HG03432 (cell line): ENCODE data around the gene VAV2.

ENCODE experiments used
- ATAC-seq: cut with Tn5 transposase; IDR thresholded peaks from one replicate; pipeline ENCODE4 v1.9.1; 2021; ENCODE audit warnings: mild to moderate bottlenecking, moderate library complexity; ENCODE audit not compliant: unreplicated experiment

Gene VAV2

DNA sequence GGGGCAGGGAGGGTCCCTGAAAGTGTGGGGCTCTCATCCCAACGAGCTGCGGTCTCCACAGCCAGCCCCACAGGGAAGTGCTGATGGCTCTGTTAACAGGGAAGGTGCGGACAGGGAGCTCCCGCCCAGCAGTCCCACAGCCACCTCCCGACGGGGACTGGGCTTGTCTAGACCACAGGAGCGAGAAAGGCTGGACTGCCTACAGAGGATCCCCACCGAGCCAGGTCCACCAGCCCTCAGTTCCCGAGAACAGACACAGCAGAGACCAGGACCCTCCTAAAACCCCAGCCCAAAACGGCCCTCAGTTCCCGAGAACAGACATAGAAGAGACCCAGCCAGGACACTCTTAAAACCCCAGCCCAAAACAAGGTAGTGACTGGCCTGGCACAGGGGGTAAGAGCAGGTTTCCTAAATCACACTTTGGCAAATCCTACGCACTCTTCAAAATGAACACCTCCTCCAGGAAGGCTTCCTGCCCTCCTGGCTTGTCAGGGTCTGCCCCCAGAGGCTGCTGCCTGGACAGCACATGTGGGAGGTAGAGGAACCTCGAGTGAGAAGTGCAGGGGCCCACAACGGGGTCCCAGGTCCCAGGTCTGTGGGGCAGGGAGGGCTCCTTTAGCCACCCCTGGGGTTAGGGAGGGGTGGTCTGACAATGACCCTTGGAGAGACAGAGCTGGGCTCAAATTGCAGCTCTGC, 167.9 kb downstream of the VAV2 start:
- ATAC-seq: no peak

DNA sequence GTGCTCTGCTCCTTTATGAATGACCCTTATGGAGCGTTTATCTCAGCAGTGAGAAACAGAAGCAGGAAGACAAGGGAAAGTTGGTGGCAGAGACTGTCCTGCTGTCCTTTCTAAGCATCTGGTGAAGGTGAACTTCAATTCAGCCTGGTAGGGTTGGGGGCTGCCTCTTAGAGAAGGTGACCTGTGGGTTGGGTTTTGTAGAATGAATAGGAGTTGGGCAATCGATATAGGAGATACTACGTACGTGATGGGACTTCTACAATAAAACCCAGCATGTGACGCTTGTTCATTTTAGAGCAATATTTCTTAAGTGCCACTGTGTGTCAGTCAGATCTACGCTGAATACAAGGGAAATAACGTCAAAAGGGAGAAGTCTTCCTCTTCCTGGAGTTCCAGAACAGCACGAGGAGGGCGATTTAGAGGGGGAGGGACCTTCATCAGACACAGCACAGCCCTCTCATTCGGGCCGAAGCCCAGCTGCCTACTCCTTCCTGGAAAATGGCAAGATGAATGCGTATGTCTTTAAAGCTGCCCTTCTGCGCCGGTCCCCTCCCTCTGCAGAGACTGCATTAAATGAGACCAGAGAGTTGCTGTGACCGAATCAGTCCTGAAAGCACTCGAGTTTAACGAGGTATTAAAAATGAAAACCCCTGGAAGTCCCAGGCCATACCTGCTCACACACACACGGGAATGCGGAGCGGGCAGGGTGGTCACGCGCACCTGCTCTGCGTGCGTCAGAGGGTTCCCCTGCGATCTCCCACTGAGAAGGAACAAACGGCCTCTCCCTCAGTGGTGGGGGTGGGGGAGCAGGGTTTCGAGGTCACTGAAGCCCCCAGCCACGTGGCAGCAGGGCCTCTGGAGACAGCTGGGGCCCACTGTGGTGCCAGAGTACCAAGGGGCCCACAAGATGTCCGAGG, 168.7 kb downstream of the VAV2 start:
- ATAC-seq: no peak

GRCh38 chr9:133822430-133823065, 169.6 kb downstream of the VAV2 start:
- ATAC-seq: no peak

GRCh38 chr9:133821601-133822429, 170.3 kb downstream of the VAV2 start:
- ATAC-seq: no peak

DNA sequence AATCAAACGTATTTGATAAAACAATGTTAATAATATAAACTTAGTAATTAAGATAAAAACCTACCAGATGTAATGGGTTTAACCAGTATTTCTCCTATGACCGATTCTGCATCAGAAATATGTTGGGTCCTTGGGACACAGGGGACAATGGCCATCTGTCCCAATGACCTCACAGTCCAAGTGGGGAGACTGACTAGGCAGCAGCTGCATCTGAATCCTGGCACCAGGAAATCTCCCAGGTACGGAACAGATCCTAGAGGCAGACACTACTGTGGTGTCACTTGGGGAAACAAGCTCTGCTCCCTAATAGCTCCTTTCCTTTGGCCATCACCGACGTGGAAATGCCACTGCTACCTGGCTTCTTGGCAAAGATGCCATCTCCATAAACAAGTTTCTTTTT, 172.2 kb downstream of the VAV2 start:
- no peak for ATAC-seq

GRCh38 chr9:133818444-133818843, 173.7 kb downstream of the VAV2 start:
- ATAC-seq: no peak

GRCh38 chr9:133815781-133816180, 176.3 kb downstream of the VAV2 start:
- ATAC-seq: no peak

DNA sequence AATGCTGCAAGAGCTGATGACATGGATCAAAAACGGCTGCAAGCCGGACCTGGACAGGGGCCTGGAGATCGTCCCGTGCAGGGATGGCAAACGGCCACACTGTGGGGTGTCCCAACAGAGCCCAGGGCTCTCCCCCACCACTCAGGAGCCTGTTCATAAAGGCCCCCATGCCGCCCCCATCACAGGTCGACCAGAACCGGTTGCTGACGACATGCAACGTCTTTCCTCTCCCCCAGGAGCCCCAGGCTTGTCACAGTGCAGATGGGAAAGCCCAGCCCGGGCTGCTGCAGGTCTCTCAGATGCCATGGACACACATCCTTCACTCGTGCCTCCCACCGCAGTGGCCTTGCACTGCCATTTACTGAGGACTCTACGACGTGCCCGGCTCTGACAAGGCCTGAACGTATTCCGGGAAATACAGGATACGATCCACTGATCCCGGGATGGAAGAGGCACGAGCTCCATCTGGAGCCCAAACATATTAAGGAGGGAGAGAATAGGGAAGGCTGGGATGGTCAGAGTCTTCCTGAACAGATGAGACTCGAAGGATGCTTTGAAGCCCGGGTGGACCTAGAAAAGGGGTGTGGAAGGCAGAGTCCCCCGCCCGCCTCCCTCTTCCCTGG, 177.4 kb downstream of the VAV2 start:
- no peak for ATAC-seq

DNA sequence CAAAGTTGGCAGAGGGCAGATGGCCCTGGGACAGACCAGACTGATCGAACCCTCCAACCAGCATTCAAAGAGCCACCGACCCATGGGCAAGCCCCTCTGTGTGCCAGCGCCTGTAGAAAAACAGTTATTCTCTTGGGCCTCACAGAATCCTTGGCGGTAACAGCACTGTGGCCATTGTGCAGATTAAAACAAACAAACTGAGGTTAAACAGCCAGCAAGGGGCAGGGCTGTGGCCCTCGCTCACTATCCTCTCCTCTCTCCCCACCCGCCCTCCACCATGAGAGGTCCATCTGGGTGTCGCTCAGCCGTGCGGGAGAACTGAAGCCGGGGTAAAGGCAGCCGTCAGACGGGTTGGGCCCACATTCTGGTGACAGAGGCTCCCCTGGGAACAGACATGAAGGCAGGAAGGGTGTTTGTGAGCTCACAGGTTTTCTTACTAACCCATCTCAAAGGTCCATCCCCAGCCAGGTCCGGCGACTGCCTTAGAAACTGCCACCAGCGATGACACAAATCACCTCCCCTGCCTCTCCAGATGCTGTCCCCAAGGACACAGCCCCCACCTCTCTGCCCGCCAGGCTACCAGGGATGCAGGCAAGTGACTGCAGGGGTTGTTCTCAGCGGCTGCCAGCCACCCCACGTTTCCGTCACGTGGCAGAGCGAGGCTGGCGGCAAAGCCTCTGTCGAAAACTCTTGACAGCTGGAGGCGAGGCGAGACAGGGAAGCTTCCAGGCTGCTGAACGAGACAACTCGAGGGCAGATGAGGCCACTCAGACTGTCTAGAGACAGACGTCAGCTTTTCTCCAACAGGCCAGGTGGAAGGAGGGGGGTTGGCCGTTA, 178.2 kb downstream of the VAV2 start:
- ATAC-seq: no peak

DNA sequence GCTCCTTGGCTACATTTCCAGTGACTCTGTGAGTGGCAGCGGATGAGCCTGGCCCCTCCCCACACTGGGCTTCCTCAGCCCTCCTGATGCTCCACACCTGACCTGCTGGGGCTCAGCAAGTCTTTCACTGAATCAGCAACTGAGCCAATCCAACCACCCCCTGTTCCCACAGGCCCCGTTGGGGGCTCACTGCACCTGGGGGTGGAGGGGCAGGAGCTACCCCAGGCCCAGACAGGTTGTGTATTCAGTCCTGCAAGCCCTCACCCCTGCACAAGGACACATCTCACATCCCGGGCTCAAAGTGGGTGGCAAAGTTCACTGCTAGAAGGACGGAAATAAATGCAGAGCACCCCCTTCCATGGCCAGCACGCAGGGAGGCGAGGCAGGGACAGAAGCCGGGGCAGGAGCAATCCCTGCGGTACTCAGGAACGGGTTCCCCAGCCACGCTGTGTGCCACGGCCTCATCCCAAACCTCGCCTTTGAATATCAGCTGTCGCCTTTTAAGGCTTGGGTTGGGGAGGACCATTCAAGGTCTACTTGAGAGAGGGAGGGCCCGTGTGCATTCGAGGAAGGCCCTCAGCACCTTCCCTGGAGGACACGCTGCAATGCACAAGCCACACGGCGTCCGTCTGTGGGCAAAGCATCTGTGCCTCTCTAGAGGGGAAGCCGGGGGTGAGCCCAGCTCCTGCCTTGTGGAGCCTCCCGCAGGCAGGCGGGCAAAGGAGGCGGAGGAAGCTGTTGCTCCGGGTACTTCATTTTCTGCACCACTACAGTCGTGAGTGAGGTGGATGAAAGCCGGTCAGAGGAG, 179.0 kb downstream of the VAV2 start:
- ATAC-seq: no peak

DNA sequence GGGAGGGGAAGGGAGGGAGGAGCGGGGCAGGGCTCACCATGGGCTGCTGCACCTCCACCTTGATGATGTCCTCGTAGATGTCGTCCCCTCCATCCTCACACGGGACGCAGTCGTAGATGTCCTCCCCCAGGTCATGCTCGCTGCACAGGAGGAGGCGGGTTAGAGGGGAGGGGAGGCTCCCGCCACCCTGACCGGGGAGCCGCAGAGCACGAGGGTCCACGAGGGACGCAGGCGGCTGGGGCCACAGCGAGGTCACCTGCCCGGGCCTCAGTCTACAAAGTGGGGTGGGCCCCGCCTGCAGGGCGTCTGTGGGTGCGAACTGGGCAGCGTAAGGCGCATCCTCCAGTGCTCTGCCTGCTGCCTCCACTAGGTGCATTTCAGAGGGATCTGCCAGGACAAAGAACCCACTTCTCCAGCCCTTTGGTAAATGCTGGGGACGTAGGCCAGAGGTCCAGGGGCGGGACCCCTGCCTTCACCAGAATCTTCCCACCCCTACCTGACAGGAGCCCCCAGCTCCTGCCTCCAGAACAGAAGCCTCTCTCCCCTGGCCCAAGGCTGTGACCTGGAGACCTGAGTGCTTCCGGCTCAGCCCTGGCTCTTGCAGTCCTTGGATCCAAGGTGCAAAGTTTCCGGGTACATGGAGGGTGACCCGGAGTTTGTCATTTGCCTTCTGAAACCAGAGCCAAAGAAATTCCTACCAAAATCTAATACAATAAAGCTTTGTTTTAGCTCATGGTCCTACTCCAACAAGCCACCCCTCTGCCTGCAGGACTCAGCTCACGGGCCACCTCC, 179.9 kb downstream of the VAV2 start:
- ATAC-seq: no peak

- ATAC-seq: no peak
Observed at GRCh38 chr9:133811471-133811870, 180.7 kb downstream of the VAV2 start.

DNA sequence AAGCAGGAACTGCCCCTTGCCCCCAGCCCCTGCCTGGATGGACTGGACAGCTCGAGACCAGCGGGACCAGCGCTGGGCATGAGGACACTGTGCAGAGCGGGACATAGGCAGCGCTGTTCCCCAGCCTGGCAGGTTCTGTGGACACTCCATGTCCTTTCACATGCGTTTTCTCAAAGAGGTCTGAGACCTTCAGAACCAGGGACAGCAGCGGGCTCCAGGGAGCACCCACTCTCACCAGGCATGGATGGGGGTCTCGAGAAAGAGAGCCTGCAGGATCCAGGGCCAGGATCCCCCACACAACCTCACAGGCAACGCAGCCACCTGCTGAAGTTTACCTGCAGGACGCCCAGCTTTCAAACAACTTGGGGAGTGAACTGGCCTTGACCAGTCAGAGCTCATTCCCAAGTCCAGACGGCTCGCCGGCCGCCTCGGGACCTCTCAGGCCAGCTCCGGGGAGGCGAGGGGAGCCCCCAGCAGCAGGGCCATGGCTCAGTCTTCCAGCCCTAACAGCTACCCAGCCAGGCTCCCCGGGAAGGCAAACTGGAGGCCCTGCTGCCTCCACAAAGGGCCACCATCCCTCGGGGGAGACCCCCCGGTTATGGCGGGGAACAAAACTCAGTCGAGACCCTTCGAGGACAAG, 181.4 kb downstream of the VAV2 start:
- no peak for ATAC-seq

DNA sequence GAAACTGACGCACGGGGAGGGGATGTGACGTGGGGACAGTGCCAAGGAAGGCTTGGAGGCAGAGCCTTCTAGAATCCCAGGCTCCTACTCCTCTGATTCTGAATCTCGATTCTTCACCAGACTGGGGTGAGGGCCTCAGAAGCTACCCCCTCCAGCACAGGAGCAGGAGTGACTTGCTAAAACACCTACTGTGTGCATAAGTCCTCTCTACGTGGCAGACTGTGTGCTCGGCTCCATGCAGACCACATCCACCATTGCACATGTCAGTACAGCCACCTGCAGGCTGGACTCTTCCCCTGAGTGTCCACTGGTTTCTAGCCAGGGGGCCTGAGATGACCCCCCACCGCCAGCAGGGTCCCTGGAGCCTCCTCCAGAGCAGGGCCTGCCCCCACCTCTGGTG, 182.8 kb downstream of the VAV2 start:
- no peak for ATAC-seq

GRCh38 chr9:133807818-133808217, 184.3 kb downstream of the VAV2 start:
- no peak for ATAC-seq

GRCh38 chr9:133807037-133807436, 185.1 kb downstream of the VAV2 start:
- ATAC-seq: no peak

- ATAC-seq: no peak
Observed at GRCh38 chr9:133806623-133807010, 185.5 kb downstream of the VAV2 start.
